ENCODE measurements around the gene TCF25. TPM values are rescaled to one million over a fixed set of nuclear protein-coding genes. Genes with fewer than 3 reads are reported as not detected.

TCF25 gene
- total and polyA plus RNA-seq, 2 experiments from 2014 or later, result 130 to 206 TPM

DNA sequence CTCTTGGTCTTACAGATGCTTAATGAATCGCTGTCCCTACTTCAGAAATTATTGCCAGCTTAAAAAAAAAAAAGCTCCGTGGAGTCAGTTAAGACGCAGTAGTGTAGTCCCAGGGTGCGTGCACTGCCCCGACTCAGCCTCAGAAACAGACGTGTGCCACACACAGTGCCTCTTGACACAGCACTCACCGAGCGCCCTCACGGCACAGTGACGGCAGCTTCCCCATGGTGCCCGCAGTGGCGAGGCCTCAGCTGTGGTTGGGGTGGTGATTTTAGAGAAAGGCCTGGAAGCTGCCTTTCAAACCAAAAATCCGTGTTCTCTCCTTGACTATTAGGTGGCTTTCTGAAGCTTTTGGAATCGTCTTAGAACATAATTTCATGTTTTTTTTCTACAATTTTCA lies 13.9 kb downstream of the TCF25 start:
- Histone ChIP-seq H4K20me1 (ENCODE audit: insufficient read depth, poor library complexity, severe bottlenecking) (peaks cover 28% of the 10 kb centered on the region), H3K79me2 (peaks cover 26% of the 10 kb centered on the region), H3K27me3 (no peaks in the 10 kb centered on the region), H2AFZ (no peak overlapping the region), H3K9me2 (replicated peaks; ENCODE audit: insufficient read depth) (no peaks in the 10 kb centered on the region), H3K4me1 (ENCODE audit: insufficient read depth) (no peaks in the 10 kb centered on the region), H3K36me3 (replicated peaks; ENCODE audit: insufficient read depth, low read depth) (no peaks in the 10 kb centered on the region), H3K9me3 (ENCODE audit: low read depth) (no peaks in the 10 kb centered on the region), H3K27ac (no peak overlapping the region), H3K4me3 (no peak overlapping the region), H3K4me2 (no peak overlapping the region)
- 98% methylated on average over 14 of the region's 14 CpGs for WGBS (ENCODE audit: low lambda C conversion rate, missing lambda C conversion rate)
- DNase-seq (ENCODE audit: low spot score), result no peak
- no peak for TF ChIP-seq EZH2 (IDR thresholded peaks at IDR 0.05; ENCODE audit: borderline replicate concordance)
- TF ChIP-seq CTCF (IDR thresholded peaks at IDR 0.05; ENCODE audit: poor library complexity), result no peak
- no peak for TF ChIP-seq EZH2phosphoT487 (IDR thresholded peaks at IDR 0.05; ENCODE audit: low read depth, severe bottlenecking, unreplicated experiment)

DNA sequence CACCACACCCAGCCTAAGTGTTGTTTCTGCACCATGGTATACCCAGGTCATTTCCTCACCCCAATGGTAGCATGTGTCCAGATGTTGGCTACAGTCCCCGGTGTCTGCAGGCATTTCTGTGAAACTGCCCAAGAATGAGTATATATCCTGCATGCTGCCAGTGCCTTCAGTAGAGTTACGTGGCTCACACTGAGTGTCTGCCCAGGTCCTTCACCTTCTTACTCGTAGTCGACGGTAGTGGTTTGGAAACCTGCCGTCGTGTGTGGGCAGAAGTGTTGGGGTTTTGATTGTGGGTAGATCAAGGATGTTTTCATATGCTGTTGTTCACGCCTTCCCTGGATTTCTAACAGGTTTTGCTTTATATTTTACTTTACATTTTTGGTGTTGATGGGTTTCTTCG lies 16.8 kb downstream of the TCF25 start:
- no peaks in the 10 kb centered on the region for H3K36me3 ChIP-seq (replicated peaks; ENCODE audit: insufficient read depth, low read depth)
- no peak overlapping the region for H2AFZ ChIP-seq
- no peak overlapping the region for H3K4me3 ChIP-seq
- no peaks in the 10 kb centered on the region for H3K27me3 ChIP-seq
- H3K9me2 ChIP-seq (replicated peaks; ENCODE audit: insufficient read depth), result no peaks in the 10 kb centered on the region
- no peak for TF ChIP-seq EZH2phosphoT487 (IDR thresholded peaks at IDR 0.05; ENCODE audit: low read depth, severe bottlenecking, unreplicated experiment)
- TF ChIP-seq CTCF (IDR thresholded peaks at IDR 0.05; ENCODE audit: poor library complexity), result no peak
- TF ChIP-seq EZH2 (IDR thresholded peaks at IDR 0.05; ENCODE audit: borderline replicate concordance), result no peak
- no peak overlapping the region for H3K27ac ChIP-seq
- no peak overlapping the region for H3K4me2 ChIP-seq
- no peak for DNase-seq (ENCODE audit: low spot score)
- no peaks in the 10 kb centered on the region for H3K9me3 ChIP-seq (ENCODE audit: low read depth)
- peaks cover 5% of the 10 kb centered on the region for H4K20me1 ChIP-seq (ENCODE audit: insufficient read depth, poor library complexity, severe bottlenecking)
- H3K4me1 ChIP-seq (ENCODE audit: insufficient read depth), result no peaks in the 10 kb centered on the region
- H3K79me2 ChIP-seq, result peaks cover 4% of the 10 kb centered on the region
- 97% methylated on average over 9 of the region's 9 CpGs for WGBS (ENCODE audit: low lambda C conversion rate, missing lambda C conversion rate)

- no peak for TF ChIP-seq EZH2 (IDR thresholded peaks at IDR 0.05; ENCODE audit: borderline replicate concordance)
- no peak for TF ChIP-seq CTCF (IDR thresholded peaks at IDR 0.05; ENCODE audit: poor library complexity)
- no peak for TF ChIP-seq EZH2phosphoT487 (IDR thresholded peaks at IDR 0.05; ENCODE audit: low read depth, severe bottlenecking, unreplicated experiment)
- Histone ChIP-seq H2AFZ (no peak overlapping the region), H4K20me1 (ENCODE audit: insufficient read depth, poor library complexity, severe bottlenecking) (peaks cover 5% of the 10 kb centered on the region), H3K9me2 (replicated peaks; ENCODE audit: insufficient read depth) (no peaks in the 10 kb centered on the region), H3K79me2 (peaks cover 4% of the 10 kb centered on the region), H3K36me3 (replicated peaks; ENCODE audit: insufficient read depth, low read depth) (no peaks in the 10 kb centered on the region), H3K4me2 (no peak overlapping the region), H3K9me3 (ENCODE audit: low read depth) (no peaks in the 10 kb centered on the region), H3K27ac (no peak overlapping the region), H3K4me1 (ENCODE audit: insufficient read depth) (no peaks in the 10 kb centered on the region), H3K27me3 (no peaks in the 10 kb centered on the region), H3K4me3 (no peak overlapping the region)
- DNase-seq (ENCODE audit: low spot score), result no peak
- WGBS (ENCODE audit: low lambda C conversion rate, missing lambda C conversion rate), result 98% methylated on average over 16 of the region's 16 CpGs
Measured at GRCh38 chr16:89890886-89891657, 17.7 kb downstream of the TCF25 start.

All from hepatocyte (in vitro differentiated cells).